Measurements from ENCODE around the gene EWSR1.

DNA sequence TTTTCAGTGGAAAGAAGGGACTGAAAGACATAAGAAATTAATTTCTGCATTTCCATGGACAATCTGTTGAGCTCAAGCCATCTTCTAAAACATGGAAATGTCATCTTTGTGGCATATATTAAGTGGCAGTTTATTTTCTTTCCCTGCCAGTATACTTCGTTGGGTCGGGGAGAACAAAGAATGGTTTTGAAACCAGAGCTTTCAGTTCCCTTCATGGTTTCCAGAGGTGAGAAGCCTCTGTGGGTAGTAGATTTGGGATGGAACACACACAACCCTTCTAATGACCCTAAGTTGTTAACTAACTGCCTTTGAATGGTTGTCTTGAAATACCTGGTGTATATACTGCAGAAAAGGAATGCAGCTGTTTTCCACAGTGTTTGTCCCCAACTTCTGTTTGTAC is 20.8 kb downstream of the EWSR1 start:
- no peak for TF ChIP-seq POLR2A (IDR thresholded peaks at IDR 0.05; ENCODE audit: low read length)
- TF ChIP-seq GATA1 (IDR thresholded peaks at IDR 0.05; ENCODE audit: low read depth, low read length): no peak

All from erythroblast (primary cell).